Measurements from ENCODE around the gene EIF2B1. TPM values are rescaled to one million over a fixed set of nuclear protein-coding genes. Genes with fewer than 3 reads are reported as not detected.
A peak's percentile ranks its signal among the peaks of the same experiment; 100 is the strongest.
"Not testable (repeated sequence)": the region's sequence is repeated elsewhere in the genome, so short reads cannot be mapped to it uniquely, and the experiment has no call there.

The EIF2B1 gene
- total and polyA plus RNA-seq, 9 of the 15 experiments (the other 6 are each of a cell fraction or from before 2014, with no cell fraction given) = 35.7 to 195 (median 67.8) TPM

- no peak for TF ChIP-seq ARID3B (CRISPR knock-in tag; IDR thresholded peaks at IDR 0.05; ENCODE audit: borderline replicate concordance)
- no peak for TF ChIP-seq CREB3 (tag; conservative IDR thresholded peaks at IDR 0.05; ENCODE audit: low read depth)
- TF ChIP-seq, protein P1, sequence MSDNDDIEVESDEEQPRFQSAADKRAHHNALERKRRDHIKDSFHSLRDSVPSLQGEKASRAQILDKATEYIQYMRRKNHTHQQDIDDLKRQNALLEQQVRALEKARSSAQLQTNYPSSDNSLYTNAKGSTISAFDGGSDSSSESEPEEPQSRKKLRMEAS (CRISPR knock-in tag; IDR thresholded peaks at IDR 0.05) = no peak
Observed at GRCh38 chr12:123607756-123608155, 25.7 kb downstream of the EIF2B1 start (continued).

DNA sequence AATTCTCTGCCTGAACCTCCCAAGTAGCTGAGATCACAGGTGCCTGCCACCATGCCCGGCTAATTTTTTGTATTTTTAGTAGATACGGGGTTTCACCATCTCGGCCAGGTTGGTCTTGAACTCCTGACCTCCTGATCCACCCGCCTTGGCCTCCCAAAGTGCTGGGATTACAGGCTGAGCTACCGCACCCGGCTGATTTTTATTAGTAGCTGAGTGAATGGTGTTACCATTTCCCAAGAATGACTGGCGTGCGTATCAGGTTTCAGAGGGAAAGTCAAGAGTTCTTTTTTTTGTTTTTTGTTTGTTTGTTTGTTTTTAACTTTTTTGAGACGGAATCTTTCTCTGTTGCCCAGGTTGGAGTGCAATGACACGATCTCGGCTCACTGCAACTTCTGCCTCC lies 30.0 kb downstream of the EIF2B1 start:
- H3K9me3 ChIP-seq (replicated peaks; ENCODE audit: control insufficient read depth, insufficient read depth, low read depth, low read length); CTCF ChIA-PET (ENCODE audit: low intra/inter-chr PET ratio); BruUV-seq (replicated peaks); FAIRE-seq; in situ Hi-C loops (cut with MboI); ATAC-seq; H3K4me3 ChIP-seq; H4K20me1 ChIP-seq (replicated peaks; ENCODE audit: control insufficient read depth, insufficient read depth, low read length); H3K27ac ChIP-seq (ENCODE audit: extremely low read depth, low read depth, low read length); H3K9me1 ChIP-seq (ENCODE audit: control insufficient read depth, insufficient read depth, low read length); H2AFZ ChIP-seq (ENCODE audit: low read depth, low read length); H3K4me2 ChIP-seq (ENCODE audit: insufficient read depth, low read length); H3K27me3 ChIP-seq (ENCODE audit: control insufficient read depth in 2 of 2, insufficient read depth in 2 of 2, low read length in 2 of 2); DNase-seq (ENCODE audit: extremely low read depth in 1 of 4, low spot score in 3 of 4): not testable (repeated sequence)
- 83% methylated on average over 9 of the region's 11 CpGs for WGBS (ENCODE audit: insufficient coverage, low coverage, missing lambda C conversion rate)
- H3K4me1 ChIP-seq (replicated peaks in 1 of 2; ENCODE audit: control insufficient read depth in 2 of 2, insufficient read depth in 2 of 2, low read length in 2 of 2) = peaks cover 5 to 17% of the 10 kb centered on the region in 2 experiments; a peak in 3 of 5 replicates
- peaks cover 68% of the 10 kb centered on the region for H3K79me2 ChIP-seq (ENCODE audit: control insufficient read depth, insufficient read depth, low read length)
- H3K36me3 ChIP-seq (ENCODE audit: control insufficient read depth, insufficient read depth, low read length) = peaks cover 66% of the 10 kb centered on the region
- POLR2A ChIA-PET = interaction anchor here (0.6 to 1.1 kb wide), 3 partner anchors 18 to 272 kb away, joined by 3 to 4 read pairs (median 3); partner anchors contain the start of gene KMT5A
- 0 out of 4 replicates have a peak overlapping the region, but pooled peaks of 1 of the 2 experiments have one; percentile 96 for H3K9ac ChIP-seq (ENCODE audit: insufficient read depth in 1 of 2, low read depth in 2 of 2, low read length in 2 of 2)
- intact Hi-C loops (cut with micrococcal nuclease) = loop anchor here (2.0 kb wide), 2 partner anchors 325 to 333 kb away; partner anchors contain the start of gene CDK2AP1
